K562 (cell line): ENCODE results near the gene ANKLE1. TPM values are rescaled to one million over a fixed set of nuclear protein-coding genes. Genes with fewer than 3 reads are reported as not detected.

Source experiments
- ATF7 ChIP-seq: fragments of 450-650 bp; IDR thresholded peaks from 2 replicates; pipeline ENCODE4 v1.7.1; 2014; ENCODE audit warnings: mild to moderate bottlenecking, moderate library complexity
- DNMT1 ChIP-seq: fragments of 450-650 bp; IDR thresholded peaks from 2 replicates; pipeline ENCODE4 v1.6.1; 2016; ENCODE audit warnings: antibody characterized with exemption, mild to moderate bottlenecking
- EP400 ChIP-seq: fragments of 450-650 bp; IDR thresholded peaks from 2 replicates; pipeline ENCODE4 v1.6.1; 2017; ENCODE audit warnings: antibody characterized with exemption, mild to moderate bottlenecking, moderate library complexity
- HDAC2 ChIP-seq: fragments of 450-650 bp; IDR thresholded peaks from 2 replicates; pipeline ENCODE4 v1.6.1; 2016; ENCODE audit warnings: mild to moderate bottlenecking
- HDAC8 ChIP-seq: fragments of 450-650 bp; IDR thresholded peaks from 2 replicates; pipeline ENCODE4 v1.6.1; 2016; ENCODE audit warnings: mild to moderate bottlenecking, missing genetic modification characterization, moderate library complexity, missing compliant biosample characterization
- NRF1 ChIP-seq, 2 experiments: fragments of 450-650 bp; IDR thresholded peaks in 1 of 2; conservative IDR thresholded peaks in 1 of 2; 2 replicates each; pipeline ENCODE4 v1.6.1; 2014; ENCODE audit warnings: mild to moderate bottlenecking in 2 of 2
- PHB ChIP-seq: fragments of 250-450 bp; sonication (Bioruptor Pico); IDR thresholded peaks from 2 replicates; pipeline ENCODE4 v1.5.0; 2021
- RUNX1 ChIP-seq: sonication (generic); IDR thresholded peaks from 2 replicates; pipeline ENCODE4 v1.6.1; 2016; ENCODE audit warnings: antibody characterized with exemption, low read depth
- SPI1 ChIP-seq: IDR thresholded peaks from 2 replicates; pipeline ENCODE4 v1.6.1; 2011; ENCODE audit warnings: low read depth, low read length, control low read depth, borderline replicate concordance
- ZBTB33 ChIP-seq: sonication (generic); formaldehyde crosslinking; IDR thresholded peaks from 2 replicates; pipeline ENCODE4 v1.8.1; 2023; ENCODE audit warnings: mild to moderate bottlenecking, missing genetic modification reagents
- ZNF134 ChIP-seq: fragments of 250-450 bp; sonication (Bioruptor Pico); conservative IDR thresholded peaks from 2 replicates; pipeline ENCODE4 v1.4.0; 2020
- ZNF224 ChIP-seq: sonication (generic); formaldehyde crosslinking; IDR thresholded peaks from 2 replicates; pipeline ENCODE4 v1.8.0; 2022; ENCODE audit warnings: mild to moderate bottlenecking, missing genetic modification reagents
- ZNF444 ChIP-seq: fragments of 250-450 bp; sonication (Bioruptor Pico); IDR thresholded peaks from 2 replicates; pipeline ENCODE4 v1.4.0; 2020; ENCODE audit warnings: mild to moderate bottlenecking, moderate library complexity
- polyA plus RNA-seq, 8 experiments: library from polyadenylated mRNA; depleted of rRNA in 4 of 8; stranded (reverse) in 5 of 8; unstranded in 3 of 8; fragments of >200 nt; fragmentation: Nextera tagmentation in 2 of 8; fragmentation: Illumina TruSeq in 1 of 8; extraction: Ambion mirVana in 2 of 8; extraction: Trizol in 1 of 8; gene quantifications; 2 replicates each; pipeline versions ENCODE4 v1.2.1 to v1.2.3, GENCODE V29; 2011 to 2014; ENCODE audit warnings: inconsistent platforms in 1 of 8, missing spikeins in 1 of 8
- total RNA-seq, 7 experiments: library from RNA; depleted of rRNA in 6 of 7; stranded (reverse); fragments of >200 nt in 6 of 7; fragmentation: Illumina TruSeq in 2 of 7; extraction: Trizol in 2 of 7; gene quantifications; 2 replicates each; pipeline versions ENCODE4 v1.2.1 to v1.2.3, GENCODE V29; 2011 to 2021; ENCODE audit warnings: low replicate concordance in 1 of 7
- TF ChIP-seq, protein P1 (sequence below): sonication (generic); formaldehyde crosslinking; IDR thresholded peaks from 2 replicates; pipeline ENCODE4 v1.8.1; 2023; ENCODE audit warnings: mild to moderate bottlenecking, missing genetic modification reagents
- TF ChIP-seq, protein P2 (sequence below), 2 experiments: fragments of 450-650 bp; IDR thresholded peaks; 2 replicates each; pipeline ENCODE4 v1.6.1; 2016; ENCODE audit warnings: mild to moderate bottlenecking in 2 of 2, borderline replicate concordance in 1 of 2, low read depth in 1 of 2, moderate library complexity in 1 of 2
- TF ChIP-seq, protein P3 (sequence below): sonication (generic); formaldehyde crosslinking; IDR thresholded peaks from 2 replicates; pipeline ENCODE4 v1.9.0; 2022; ENCODE audit warnings: mild to moderate bottlenecking, missing genetic modification reagents

ANKLE1 gene
- total and polyA plus RNA-seq, 9 of the 15 experiments (the other 6 are each of a cell fraction or from before 2014, with no cell fraction given): 0.63 to 9.2 (median 2.9) TPM

GRCh38 chr19:17281391-17282304, at the start of gene ANKLE1 (continued):
- TF ChIP-seq, protein P1, sequence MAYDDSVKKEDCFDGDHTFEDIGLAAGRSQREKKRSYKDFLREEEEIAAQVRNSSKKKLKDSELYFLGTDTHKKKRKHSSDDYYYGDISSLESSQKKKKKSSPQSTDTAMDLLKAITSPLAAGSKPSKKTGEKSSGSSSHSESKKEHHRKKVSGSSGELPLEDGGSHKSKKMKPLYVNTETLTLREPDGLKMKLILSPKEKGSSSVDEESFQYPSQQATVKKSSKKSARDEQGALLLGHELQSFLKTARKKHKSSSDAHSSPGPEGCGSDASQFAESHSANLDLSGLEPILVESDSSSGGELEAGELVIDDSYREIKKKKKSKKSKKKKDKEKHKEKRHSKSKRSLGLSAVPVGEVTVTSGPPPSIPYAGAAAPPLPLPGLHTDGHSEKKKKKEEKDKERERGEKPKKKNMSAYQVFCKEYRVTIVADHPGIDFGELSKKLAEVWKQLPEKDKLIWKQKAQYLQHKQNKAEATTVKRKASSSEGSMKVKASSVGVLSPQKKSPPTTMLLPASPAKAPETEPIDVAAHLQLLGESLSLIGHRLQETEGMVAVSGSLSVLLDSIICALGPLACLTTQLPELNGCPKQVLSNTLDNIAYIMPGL (CRISPR knock-in tag): no peak
- no peak for TF ChIP-seq ZNF444
- peak; percentile 68 to 70 for TF ChIP-seq NRF1 (conservative IDR thresholded peaks at IDR 0.05 in 1 of 2, IDR thresholded peaks at IDR 0.05 in 1 of 2)
- TF ChIP-seq, protein P2, sequence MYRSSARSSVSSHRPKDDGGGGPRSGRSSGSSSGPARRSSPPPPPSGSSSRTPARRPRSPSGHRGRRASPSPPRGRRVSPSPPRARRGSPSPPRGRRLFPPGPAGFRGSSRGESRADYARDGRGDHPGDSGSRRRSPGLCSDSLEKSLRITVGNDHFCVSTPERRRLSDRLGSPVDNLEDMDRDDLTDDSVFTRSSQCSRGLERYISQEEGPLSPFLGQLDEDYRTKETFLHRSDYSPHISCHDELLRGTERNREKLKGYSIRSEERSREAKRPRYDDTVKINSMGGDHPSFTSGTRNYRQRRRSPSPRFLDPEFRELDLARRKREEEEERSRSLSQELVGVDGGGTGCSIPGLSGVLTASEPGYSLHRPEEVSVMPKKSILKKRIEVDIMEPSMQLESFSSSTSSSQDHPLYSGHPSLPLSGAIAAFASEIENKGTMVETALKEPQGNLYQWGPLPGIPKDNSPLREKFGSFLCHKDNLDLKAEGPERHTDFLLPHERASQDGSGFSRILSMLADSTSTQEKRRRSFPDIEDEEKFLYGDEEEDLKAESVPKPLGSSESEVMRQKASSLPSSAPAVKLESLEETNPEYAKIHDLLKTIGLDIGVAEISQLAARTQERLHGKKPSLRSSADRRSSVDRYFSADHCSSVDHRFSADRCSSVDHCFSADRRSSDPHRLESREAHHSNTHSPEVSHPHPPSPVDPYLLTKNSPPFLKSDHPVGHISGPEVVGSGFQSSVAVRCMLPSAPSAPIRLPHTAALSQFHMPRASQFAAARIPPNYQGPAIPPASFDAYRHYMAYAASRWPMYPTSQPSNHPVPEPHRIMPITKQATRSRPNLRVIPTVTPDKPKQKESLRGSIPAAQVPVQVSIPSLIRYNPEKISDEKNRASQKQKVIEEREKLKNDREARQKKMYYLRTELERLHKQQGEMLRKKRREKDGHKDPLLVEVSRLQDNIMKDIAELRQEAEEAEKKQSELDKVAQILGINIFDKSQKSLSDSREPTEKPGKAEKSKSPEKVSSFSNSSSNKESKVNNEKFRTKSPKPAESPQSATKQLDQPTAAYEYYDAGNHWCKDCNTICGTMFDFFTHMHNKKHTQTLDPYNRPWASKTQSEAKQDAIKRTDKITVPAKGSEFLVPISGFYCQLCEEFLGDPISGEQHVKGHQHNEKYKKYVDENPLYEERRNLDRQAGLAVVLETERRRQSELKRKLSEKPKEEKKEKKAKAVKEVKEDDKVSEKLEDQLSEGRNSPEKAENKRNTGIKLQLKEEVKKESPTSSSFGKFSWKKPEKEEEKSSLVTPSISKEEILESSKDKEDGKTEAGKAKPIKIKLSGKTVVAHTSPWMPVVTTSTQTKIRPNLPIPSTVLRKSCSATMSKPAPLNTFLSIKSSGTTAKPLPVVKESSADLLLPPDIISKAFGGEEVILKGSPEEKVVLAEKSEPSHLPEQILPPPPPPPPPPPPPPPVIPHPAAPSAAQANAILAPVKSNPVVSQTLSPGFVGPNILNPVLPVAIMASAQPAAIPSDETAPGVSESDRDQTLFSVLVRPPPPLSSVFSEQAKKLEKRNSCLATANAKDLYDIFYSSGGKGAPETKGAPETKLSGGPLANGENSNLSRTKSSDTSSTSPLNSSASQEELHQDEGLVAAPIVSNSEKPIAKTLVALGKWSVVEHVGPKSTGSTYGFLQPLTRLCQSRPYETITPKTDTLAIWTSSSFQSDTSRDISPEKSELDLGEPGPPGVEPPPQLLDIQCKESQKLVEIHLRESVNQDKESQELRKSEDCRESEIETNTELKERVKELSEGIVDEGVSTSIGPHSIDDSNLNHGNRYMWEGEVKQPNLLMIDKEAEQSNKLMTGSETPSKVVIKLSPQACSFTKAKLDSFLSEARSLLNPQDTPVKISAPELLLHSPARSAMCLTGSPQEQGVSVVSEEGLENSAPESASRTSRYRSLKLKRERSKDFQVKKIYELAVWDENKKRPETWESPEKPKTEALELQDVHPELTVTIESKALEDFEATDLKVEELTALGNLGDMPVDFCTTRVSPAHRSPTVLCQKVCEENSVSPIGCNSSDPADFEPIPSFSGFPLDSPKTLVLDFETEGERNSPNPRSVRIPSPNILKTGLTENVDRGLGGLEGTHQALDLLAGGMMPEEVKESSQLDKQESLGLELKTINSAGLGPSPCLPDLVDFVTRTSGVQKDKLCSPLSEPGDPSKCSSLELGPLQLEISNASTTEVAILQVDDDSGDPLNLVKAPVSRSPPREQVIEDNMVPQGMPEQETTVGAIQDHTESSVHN (IDR thresholded peaks at IDR 0.05; ENCODE audit: borderline replicate concordance in 1 of 2, low read depth in 1 of 2): no peak
- no peak for TF ChIP-seq ZNF134 (CRISPR knock-in tag)
- no peak for TF ChIP-seq HDAC8 (tag)
- TF ChIP-seq SPI1: peak; percentile 66
- TF ChIP-seq RUNX1: no peak
- TF ChIP-seq PHB (CRISPR knock-in tag): no peak
- TF ChIP-seq EP400: peak; percentile 50; the same call in 1 of the 2 replicates
- TF ChIP-seq, protein P3, sequence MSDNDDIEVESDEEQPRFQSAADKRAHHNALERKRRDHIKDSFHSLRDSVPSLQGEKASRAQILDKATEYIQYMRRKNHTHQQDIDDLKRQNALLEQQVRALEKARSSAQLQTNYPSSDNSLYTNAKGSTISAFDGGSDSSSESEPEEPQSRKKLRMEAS (CRISPR knock-in tag): peak; percentile 93
- no peak for TF ChIP-seq ZNF224 (CRISPR knock-in tag)
- no peak for TF ChIP-seq DNMT1
- TF ChIP-seq ATF7: no peak
- peak; percentile 94 for TF ChIP-seq ZBTB33 (CRISPR knock-in tag)
- TF ChIP-seq HDAC2: no peak
